Kidney (tissue), 14 donors: ENCODE data around the gene NSF. TPM values are rescaled to one million over a fixed set of nuclear protein-coding genes. Genes with fewer than 3 reads are reported as not detected.

Experiments used
- DNase-seq, 5 donors: peaks; one replicate each; pipeline ENCODE4 v3.0.0-alpha.2; 2013 to 2020
- FAIRE-seq: peaks from 2 replicates; lab custom pipeline; 2012; peaks lifted over from hg19 to GRCh38; lab: Jason Lieb, UNC
- H3K27ac ChIP-seq, 2 donors: one replicate each; pipeline ENCODE4 v1.7.0; 2013; ENCODE audit warnings: low read depth in 2 of 2, low read length in 2 of 2, inconsistent platforms in 1 of 2
- H3K27me3 ChIP-seq: one replicate; pipeline ENCODE4 v1.7.1; 2013; ENCODE audit warnings: low read length, inconsistent platforms; ENCODE audit not compliant: control insufficient read depth, insufficient read depth
- H3K36me3 ChIP-seq, 3 donors: one replicate each; pipeline versions ENCODE4 v1.7.0 to v1.7.1; 2013; ENCODE audit warnings: low read length in 3 of 3, control low read depth in 1 of 3, inconsistent platforms in 1 of 3; ENCODE audit not compliant: insufficient read depth in 3 of 3, control insufficient read depth in 2 of 3
- H3K4me1 ChIP-seq, 3 donors: one replicate each; pipeline versions ENCODE4 v1.7.0 to v1.7.1; 2013; ENCODE audit warnings: low read length in 3 of 3, inconsistent platforms in 1 of 3, low read depth in 1 of 3; ENCODE audit not compliant: control insufficient read depth in 2 of 3, insufficient read depth in 2 of 3
- H3K4me3 ChIP-seq, 3 donors: one replicate each; pipeline versions ENCODE4 v1.7.0 to v1.8.1; 2013; ENCODE audit warnings: low read length in 3 of 3, control low read depth in 1 of 3, inconsistent platforms in 1 of 3
- H3K9ac ChIP-seq, 3 donors: one replicate each; pipeline versions ENCODE4 v1.7.0 to v1.7.1; 2013; ENCODE audit warnings: low read length in 3 of 3, control low read depth in 1 of 3, inconsistent platforms in 1 of 3
- H3K9me3 ChIP-seq, 3 donors: one replicate each; pipeline versions ENCODE4 v1.7.0 to v1.7.1; 2013; ENCODE audit warnings: low read length in 3 of 3, control low read depth in 1 of 3, inconsistent platforms in 1 of 3; ENCODE audit not compliant: control insufficient read depth in 2 of 3, insufficient read depth in 1 of 3
- intact Hi-C: fragments of 100-400 bp; cut with DNase I; formaldehyde crosslinking; loops from one replicate; pipeline ENCODE4 v1.11.1; 2022
- polyA plus RNA-seq: library from polyadenylated mRNA; stranded (reverse); fragments of 350-450 nt; fragmentation: Illumina TruSeq; extraction: RNeasy Lipid Tissue Mini Kit (QIAGEN cat#74804); gene quantifications from one replicate; pipeline ENCODE4 v1.2.3, GENCODE V29; 2014; ENCODE audit warnings: low read depth, low replicate concordance; ENCODE audit not compliant: insufficient read depth
- total RNA-seq: library from RNA; stranded (reverse); fragmentation: NEBNext Ultra II Directional; extraction: Animal tissue kit (Norgen Biotek cat#: 25700); gene quantifications from one replicate; pipeline ENCODE4 v1.2.1, GENCODE V29; 2021
- TF ChIP-seq, protein P1 (sequence below): IDR thresholded peaks from 3 replicates; pipeline ENCODE4 v1.5.1; 2012; ENCODE audit warnings: mild to moderate bottlenecking, moderate library complexity, borderline replicate concordance; ENCODE audit not compliant: insufficient read depth; ENCODE audit errors: extremely low read depth
- donor health status: control.
- donor health status: control.
- donor health status: control.
- donor health status: control.
- donor health status: control.
- donor health status: DM: yes; HTN: yes; CAD: no.
- donor health status: Normal renal cell carcinoma (clear cell type).

NSF gene
- total and polyA plus RNA-seq, 2 donors from 2014 or later: 14.2 to 52.4 TPM

DNA sequence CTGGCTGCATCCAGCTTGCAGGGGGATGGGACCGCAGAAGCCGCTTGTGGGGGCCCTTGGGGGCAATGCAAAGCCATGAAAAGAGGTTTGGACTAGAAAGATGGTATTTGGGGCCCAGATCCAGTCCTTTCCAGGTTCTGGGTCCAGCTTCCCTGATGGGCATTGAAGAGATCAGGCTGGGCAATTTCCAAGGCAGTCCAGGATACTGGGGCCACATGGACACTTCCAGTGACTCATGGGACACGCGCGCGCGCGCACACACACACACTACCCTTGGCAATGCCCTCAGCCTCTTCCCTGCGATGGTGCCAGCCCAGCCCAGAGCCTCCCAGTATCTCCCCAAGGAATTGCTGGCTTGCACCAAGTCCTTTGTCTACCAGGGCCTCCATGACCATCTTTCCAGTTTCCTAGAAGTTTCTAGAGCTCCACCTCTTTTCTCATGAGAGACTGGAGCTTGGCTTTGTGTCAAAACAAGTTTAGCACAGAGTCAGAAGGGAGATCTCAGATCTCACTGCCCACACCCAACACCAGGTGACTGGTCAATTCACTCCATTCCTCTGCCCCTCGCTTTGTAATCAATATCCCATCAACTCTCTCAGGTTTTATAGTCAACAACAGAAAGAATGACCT, 183.8 kb downstream of the NSF start:
- no peaks in the 10 kb centered on the region for H3K9me3 ChIP-seq
- no peak overlapping the region for H3K27ac ChIP-seq
- H3K4me3 ChIP-seq: no peak overlapping the region
- intact Hi-C loops: no loop called here
- no peak overlapping the region for H3K9ac ChIP-seq
- FAIRE-seq (no peak), DNase-seq (no peak)
- H3K36me3 ChIP-seq: no peaks in the 10 kb centered on the region
- TF ChIP-seq, protein P1, sequence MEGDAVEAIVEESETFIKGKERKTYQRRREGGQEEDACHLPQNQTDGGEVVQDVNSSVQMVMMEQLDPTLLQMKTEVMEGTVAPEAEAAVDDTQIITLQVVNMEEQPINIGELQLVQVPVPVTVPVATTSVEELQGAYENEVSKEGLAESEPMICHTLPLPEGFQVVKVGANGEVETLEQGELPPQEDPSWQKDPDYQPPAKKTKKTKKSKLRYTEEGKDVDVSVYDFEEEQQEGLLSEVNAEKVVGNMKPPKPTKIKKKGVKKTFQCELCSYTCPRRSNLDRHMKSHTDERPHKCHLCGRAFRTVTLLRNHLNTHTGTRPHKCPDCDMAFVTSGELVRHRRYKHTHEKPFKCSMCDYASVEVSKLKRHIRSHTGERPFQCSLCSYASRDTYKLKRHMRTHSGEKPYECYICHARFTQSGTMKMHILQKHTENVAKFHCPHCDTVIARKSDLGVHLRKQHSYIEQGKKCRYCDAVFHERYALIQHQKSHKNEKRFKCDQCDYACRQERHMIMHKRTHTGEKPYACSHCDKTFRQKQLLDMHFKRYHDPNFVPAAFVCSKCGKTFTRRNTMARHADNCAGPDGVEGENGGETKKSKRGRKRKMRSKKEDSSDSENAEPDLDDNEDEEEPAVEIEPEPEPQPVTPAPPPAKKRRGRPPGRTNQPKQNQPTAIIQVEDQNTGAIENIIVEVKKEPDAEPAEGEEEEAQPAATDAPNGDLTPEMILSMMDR: no peak
- H3K27me3 ChIP-seq: no peaks in the 10 kb centered on the region
- peaks cover 0 to 11% (median 0%) of the 10 kb centered on the region in 3 donors for H3K4me1 ChIP-seq

DNA sequence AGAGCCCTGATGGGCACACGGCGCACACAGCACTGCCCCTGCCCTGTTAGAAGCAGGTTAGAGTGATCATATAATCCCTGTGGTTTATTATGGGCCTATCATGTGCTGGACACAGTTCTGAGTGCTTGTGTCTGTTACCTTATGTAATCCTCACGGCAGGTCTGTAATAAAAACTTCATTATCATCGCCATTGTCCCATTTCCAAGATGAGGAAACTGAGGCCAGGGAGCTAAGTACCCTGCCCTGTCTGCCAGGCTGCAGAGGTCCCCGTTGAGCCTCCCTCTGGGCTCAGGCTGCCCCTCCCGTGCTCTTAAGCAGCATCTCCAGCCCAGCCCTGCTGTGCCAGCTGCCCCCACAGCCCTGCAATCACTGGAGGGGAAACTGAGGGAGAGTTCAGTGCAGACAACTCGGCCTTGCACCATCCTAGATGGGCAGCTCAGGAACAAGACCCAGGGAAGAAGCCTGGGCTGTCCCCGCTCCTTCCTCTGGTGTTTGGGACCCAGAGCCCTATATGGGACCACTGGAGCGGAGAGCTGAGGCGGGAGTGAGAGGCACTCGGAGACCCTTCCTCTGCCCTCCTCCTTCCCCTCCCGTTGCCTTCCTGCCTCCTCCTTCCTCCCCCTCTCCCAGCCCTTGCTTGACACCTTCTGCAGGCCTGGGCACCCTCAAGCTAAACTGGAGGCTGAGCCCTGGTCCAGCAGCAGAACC, 186.0 kb downstream of the NSF start:
- Histone ChIP-seq H3K9ac (no peak overlapping the region), H3K36me3 (no peaks in the 10 kb centered on the region), H3K27me3 (no peaks in the 10 kb centered on the region), H3K27ac (no peak overlapping the region), H3K4me1 (peaks cover 0 to 3% (median 0%) of the 10 kb centered on the region in 3 donors), H3K9me3 (no peaks in the 10 kb centered on the region), H3K4me3 (no peak overlapping the region)
- TF ChIP-seq, protein P1: no peak
- no peak for FAIRE-seq
- intact Hi-C loops: no loop called here
- DNase-seq: no peak

DNA sequence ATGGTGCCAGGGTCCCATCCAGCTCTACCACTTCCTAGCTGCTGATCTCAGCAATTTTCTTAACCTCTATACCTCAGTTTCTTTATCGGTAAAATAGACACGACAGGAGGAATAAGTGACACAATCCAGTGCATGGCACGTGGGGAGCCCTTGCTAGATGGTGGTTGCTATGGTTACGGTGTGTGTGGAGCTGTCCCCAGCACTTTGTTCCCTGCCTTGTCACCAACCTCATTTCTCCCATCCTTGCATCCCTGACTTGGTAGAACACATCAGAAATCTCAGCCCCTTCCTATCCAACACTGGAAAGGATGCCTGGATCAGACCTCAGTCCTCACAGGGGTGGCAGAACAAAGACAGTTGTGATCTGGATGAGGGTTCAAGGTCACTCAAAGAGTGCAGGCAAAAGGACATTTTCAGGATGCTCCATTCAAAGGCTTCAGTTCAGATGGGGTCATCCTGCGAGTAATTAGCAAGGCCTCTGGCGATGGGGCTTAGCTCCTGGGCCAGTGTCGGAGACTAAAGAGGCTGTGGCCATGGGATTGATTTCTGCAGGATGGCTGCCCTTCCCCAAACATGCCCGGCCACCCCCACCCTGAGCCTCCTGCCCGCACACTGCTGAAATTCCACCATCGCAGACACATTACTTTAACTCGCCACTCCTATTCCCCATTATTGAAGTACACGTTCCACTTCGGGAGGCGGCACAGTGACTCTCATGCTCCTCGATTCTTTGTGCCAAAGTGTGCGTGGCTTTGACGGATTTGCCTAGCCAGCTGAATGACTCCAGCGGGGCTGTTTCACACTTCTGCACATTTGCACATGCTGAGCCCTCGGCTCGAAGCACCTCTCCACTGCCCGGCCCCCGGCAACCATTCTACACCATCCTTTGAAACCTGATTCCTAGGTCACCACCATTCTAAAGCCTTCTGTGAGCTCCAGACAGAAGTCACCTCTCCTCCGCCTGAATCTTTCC, 187.8 kb downstream of the NSF start:
- Histone ChIP-seq H3K27ac (no peak overlapping the region), H3K9me3 (no peaks in the 10 kb centered on the region), H3K27me3 (no peaks in the 10 kb centered on the region), H3K36me3 (no peaks in the 10 kb centered on the region), H3K9ac (no peak overlapping the region), H3K4me3 (no peak overlapping the region), H3K4me1 (no peaks in the 10 kb centered on the region)
- no peak for FAIRE-seq
- TF ChIP-seq, protein P1: no peak
- intact Hi-C loops: no loop called here
- no peak for DNase-seq
